DOHH2 (cell line): Measurements from ENCODE around the gene PRELP.

Source experiments
- H3F3A ChIP-seq: fragments of 200-600 bp; sonication (generic), shearing (Covaris generic); 2 replicates; pipeline ENCODE4 v1.6.0; 2016; ENCODE audit warnings: antibody characterized with exemption, mild to moderate bottlenecking; ENCODE audit not compliant: control insufficient read depth, insufficient read depth
- H3K27ac ChIP-seq: fragments of 200-600 bp; sonication (generic); 2 replicates; pipeline ENCODE4 v1.5.1; 2014; ENCODE audit warnings: low read depth, mild to moderate bottlenecking, low read length, moderate library complexity
- H3K27me3 ChIP-seq: fragments of 200-600 bp; sonication (generic); 2 replicates; pipeline ENCODE4 v1.6.1; 2014; ENCODE audit warnings: mild to moderate bottlenecking, low read length, mixed read lengths; ENCODE audit not compliant: control insufficient read depth
- H3K36me3 ChIP-seq: fragments of 200-600 bp; sonication (generic); 2 replicates; pipeline ENCODE4 v1.6.1; 2014; ENCODE audit warnings: mild to moderate bottlenecking, low read length, moderate library complexity, mixed read lengths; ENCODE audit not compliant: control insufficient read depth
- H3K4me1 ChIP-seq: fragments of 200-600 bp; sonication (generic); 2 replicates; pipeline ENCODE4 v1.6.1; 2014; ENCODE audit warnings: mild to moderate bottlenecking, low read length, mixed read lengths; ENCODE audit not compliant: control insufficient read depth
- H3K4me2 ChIP-seq: fragments of 200-600 bp; sonication (generic); 2 replicates; pipeline ENCODE4 v1.6.0; 2014; ENCODE audit warnings: mild to moderate bottlenecking, low read length, moderate library complexity
- H3K4me3 ChIP-seq: fragments of 200-600 bp; sonication (generic); 2 replicates; pipeline ENCODE4 v1.5.1; 2014; ENCODE audit warnings: mild to moderate bottlenecking, low read length, mixed read lengths
- H3K79me2 ChIP-seq: fragments of 200-600 bp; sonication (generic); 2 replicates; pipeline ENCODE4 v1.6.1; 2014; ENCODE audit warnings: mild to moderate bottlenecking, low read length, mixed read lengths; ENCODE audit not compliant: control insufficient read depth
- H3K9me2 ChIP-seq: fragments of 200-600 bp; sonication (generic); replicated peaks from 2 replicates; pipeline ENCODE4 v1.6.1; 2014; ENCODE audit warnings: mild to moderate bottlenecking, low read length, mixed read lengths; ENCODE audit not compliant: control insufficient read depth
- H3K9me3 ChIP-seq: fragments of 200-600 bp; sonication (generic); 2 replicates; pipeline ENCODE4 v1.6.1; 2014; ENCODE audit warnings: antibody characterized with exemption, low read length, mixed read lengths; ENCODE audit not compliant: control insufficient read depth, insufficient read depth
- H4K20me1 ChIP-seq: fragments of 200-600 bp; sonication (generic); 2 replicates; pipeline ENCODE4 v1.6.0; 2014; ENCODE audit warnings: low read depth, mild to moderate bottlenecking, antibody characterized with exemption, low read length, moderate library complexity; ENCODE audit not compliant: control insufficient read depth, insufficient read depth
- EZH2phosphoT487 ChIP-seq: fragments of 200-600 bp; sonication (generic); IDR thresholded peaks from 2 replicates; pipeline ENCODE4 v1.6.1; 2017; ENCODE audit warnings: borderline replicate concordance, mild to moderate bottlenecking, antibody characterized with exemption, low read length, moderate library complexity, mixed read lengths
- TF ChIP-seq, protein P1 (sequence below): fragments of 200-600 bp; sonication (generic); IDR thresholded peaks from one replicate; pipeline ENCODE4 v1.5.1; 2014; ENCODE audit warnings: antibody characterized with exemption, mild to moderate bottlenecking, low read depth, low read length; ENCODE audit not compliant: poor library complexity, severe bottlenecking

The PRELP gene

DNA sequence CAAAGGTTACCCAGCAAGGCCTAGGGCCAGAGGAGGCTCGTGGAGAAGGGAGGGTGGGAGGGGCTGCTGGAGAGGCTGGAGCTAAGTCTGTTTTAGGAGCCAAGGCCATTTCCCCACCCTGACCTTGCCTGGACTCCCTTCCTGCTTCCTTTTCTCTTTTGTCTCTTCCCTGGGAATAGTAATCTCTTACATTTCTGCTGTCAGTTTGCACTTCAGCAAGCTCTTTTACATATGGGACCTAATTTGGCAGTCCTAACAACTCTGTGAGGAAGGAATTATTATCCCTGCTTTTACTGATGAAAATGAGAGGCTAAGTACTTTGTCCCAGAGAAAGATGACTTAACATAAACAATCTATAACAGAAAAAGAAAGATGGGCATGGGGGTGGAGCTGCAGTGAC, 32.2 kb downstream of the PRELP start:
- Histone ChIP-seq H3K27me3 (peaks cover 3% of the 10 kb centered on the region; the same call in 1 of the 2 replicates), H3K9me3 (no peaks in the 10 kb centered on the region), H3K4me1 (no peaks in the 10 kb centered on the region), H3K4me2 (no peak overlapping the region), H3F3A (no peaks in the 10 kb centered on the region), H3K27ac (no peak overlapping the region), H4K20me1 (no peaks in the 10 kb centered on the region), H3K36me3 (no peaks in the 10 kb centered on the region), H3K9me2 (no peaks in the 10 kb centered on the region), H3K79me2 (no peaks in the 10 kb centered on the region), H3K4me3 (no peak overlapping the region)
- TF ChIP-seq EZH2phosphoT487 = no peak
- TF ChIP-seq, protein P1, sequence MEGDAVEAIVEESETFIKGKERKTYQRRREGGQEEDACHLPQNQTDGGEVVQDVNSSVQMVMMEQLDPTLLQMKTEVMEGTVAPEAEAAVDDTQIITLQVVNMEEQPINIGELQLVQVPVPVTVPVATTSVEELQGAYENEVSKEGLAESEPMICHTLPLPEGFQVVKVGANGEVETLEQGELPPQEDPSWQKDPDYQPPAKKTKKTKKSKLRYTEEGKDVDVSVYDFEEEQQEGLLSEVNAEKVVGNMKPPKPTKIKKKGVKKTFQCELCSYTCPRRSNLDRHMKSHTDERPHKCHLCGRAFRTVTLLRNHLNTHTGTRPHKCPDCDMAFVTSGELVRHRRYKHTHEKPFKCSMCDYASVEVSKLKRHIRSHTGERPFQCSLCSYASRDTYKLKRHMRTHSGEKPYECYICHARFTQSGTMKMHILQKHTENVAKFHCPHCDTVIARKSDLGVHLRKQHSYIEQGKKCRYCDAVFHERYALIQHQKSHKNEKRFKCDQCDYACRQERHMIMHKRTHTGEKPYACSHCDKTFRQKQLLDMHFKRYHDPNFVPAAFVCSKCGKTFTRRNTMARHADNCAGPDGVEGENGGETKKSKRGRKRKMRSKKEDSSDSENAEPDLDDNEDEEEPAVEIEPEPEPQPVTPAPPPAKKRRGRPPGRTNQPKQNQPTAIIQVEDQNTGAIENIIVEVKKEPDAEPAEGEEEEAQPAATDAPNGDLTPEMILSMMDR = no peak

DNA sequence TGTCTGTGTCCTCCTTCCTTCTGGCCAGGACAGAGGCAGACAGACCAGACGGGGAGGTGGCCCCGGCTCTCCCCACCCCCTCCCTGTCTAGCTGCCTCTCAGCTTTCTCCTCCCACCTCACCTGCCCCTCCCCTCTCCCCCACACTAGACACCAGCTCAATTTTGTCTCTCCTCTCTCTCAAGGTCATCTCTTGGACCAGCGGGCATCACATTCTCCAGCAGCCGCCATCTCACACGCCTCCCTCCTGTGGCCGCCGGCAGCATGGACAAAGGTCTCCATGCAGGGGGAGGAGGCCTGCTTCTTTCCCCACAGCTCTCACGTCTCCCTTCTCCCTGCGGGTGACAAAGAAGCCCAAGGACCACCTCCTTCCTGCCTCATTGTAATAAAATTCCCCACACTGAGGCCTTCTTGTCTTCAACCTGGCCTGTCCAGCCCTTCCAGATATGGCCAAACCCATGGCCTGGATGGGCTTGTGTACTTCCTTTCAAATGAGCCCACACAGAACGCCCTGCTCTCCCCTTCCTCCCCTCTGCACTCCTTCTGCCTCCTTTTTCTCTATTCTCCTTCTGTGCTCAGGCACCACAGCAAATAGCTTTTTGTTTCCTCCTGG, 33.0 kb downstream of the PRELP start:
- Histone ChIP-seq H3K4me3 (no peak overlapping the region), H3K36me3 (no peaks in the 10 kb centered on the region), H3K9me3 (no peaks in the 10 kb centered on the region), H3K27ac (no peak overlapping the region), H3K79me2 (no peaks in the 10 kb centered on the region), H3K4me2 (no peak overlapping the region), H3K9me2 (no peaks in the 10 kb centered on the region), H3K27me3 (no peaks in the 10 kb centered on the region), H3F3A (no peaks in the 10 kb centered on the region), H4K20me1 (no peaks in the 10 kb centered on the region), H3K4me1 (no peaks in the 10 kb centered on the region)
- TF ChIP-seq, protein P1 = no peak
- TF ChIP-seq EZH2phosphoT487 = no peak

DNA sequence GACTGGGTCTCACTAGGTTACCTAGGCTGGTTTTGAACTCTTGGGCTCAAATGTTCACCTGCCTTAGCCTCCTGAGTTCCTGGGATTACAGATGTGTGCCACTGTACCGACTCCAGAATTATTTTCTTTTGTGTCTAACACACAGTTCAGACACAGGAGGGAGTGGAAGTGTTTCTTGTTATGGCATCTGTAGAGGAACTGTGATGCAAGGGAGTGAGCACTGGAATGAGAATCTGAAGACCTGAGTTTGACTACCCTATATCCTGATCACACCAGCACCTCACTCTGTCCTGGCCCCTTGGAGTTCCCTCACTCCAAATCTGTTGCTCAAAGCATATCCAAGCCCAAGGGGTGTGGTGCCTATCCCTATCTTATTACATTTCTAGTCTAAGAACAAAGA, 33.5 kb downstream of the PRELP start:
- Histone ChIP-seq H4K20me1 (no peaks in the 10 kb centered on the region), H3K4me1 (no peaks in the 10 kb centered on the region), H3K9me2 (no peaks in the 10 kb centered on the region), H3K27me3 (no peaks in the 10 kb centered on the region), H3K4me2 (no peak overlapping the region), H3K36me3 (no peaks in the 10 kb centered on the region), H3K4me3 (no peak overlapping the region), H3F3A (no peaks in the 10 kb centered on the region), H3K9me3 (no peaks in the 10 kb centered on the region), H3K27ac (no peak overlapping the region), H3K79me2 (no peaks in the 10 kb centered on the region)
- no peak for TF ChIP-seq EZH2phosphoT487
- TF ChIP-seq, protein P1 = no peak

DNA sequence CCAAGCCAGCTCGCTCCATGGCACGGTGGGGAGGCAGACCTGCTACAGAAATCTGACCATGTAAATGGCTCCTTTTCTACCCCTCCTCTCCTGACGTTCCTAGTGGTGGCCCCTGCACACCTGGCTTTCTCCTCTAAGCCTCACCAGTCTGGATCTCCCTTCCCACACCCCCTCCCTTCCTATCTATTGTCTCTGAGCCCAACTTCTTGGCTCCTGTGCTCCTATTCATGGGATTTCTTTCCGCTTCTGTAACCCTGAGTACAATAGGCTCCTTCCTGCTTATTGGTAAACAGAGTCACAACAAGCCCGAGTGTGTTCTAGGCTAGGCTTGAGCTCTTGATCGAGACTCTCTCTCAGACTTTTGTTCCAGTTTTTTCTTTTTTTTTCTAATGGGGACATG, 35.9 kb downstream of the PRELP start:
- Histone ChIP-seq H3K27me3 (0 out of 2 replicates have a peak, but pooled peaks cover 2% of the 10 kb centered on the region), H3K36me3 (no peaks in the 10 kb centered on the region), H3K4me3 (no peak overlapping the region), H3K79me2 (no peaks in the 10 kb centered on the region), H3K27ac (no peak overlapping the region), H3K4me2 (no peak overlapping the region), H3K9me2 (no peaks in the 10 kb centered on the region), H3F3A (no peaks in the 10 kb centered on the region), H3K9me3 (no peaks in the 10 kb centered on the region), H3K4me1 (no peaks in the 10 kb centered on the region), H4K20me1 (no peaks in the 10 kb centered on the region)
- TF ChIP-seq EZH2phosphoT487 = no peak
- TF ChIP-seq, protein P1 = no peak
